NOMO-1 (cell line): ENCODE data around the gene MYH9.
A peak's percentile ranks its signal among the peaks of the same experiment; 100 is the strongest.

Experiments
- DNase-seq, 2 experiments: peaks; one replicate each; lab custom pipeline; 2025; ENCODE audit not compliant: unreplicated experiment in 2 of 2; lab: John Stamatoyannopoulos, UW

Gene MYH9

GRCh38 chr22:36333644-36334043 lies 54.1 kb downstream of the MYH9 start:
- no peak for DNase-seq

- peak; percentile 60 to 73 for DNase-seq
Measured at GRCh38 chr22:36332623-36333332, 55.0 kb downstream of the MYH9 start.

GRCh38 chr22:36331912-36332622 lies 55.7 kb downstream of the MYH9 start:
- DNase-seq = peak; percentile 57 to 65

GRCh38 chr22:36331306-36331911 lies 56.4 kb downstream of the MYH9 start:
- DNase-seq = peak; percentile 80 to 90

GRCh38 chr22:36330655-36331305 lies 57.0 kb downstream of the MYH9 start:
- peak in 1 of 2 experiments; percentile 29 for DNase-seq

- DNase-seq = no peak
Measured at GRCh38 chr22:36330127-36330526, 57.6 kb downstream of the MYH9 start.

- DNase-seq = peak; percentile 53 to 68
Measured at GRCh38 chr22:36329254-36330078, 58.3 kb downstream of the MYH9 start.

- no peak for DNase-seq
Measured at GRCh38 chr22:36328635-36329253, 59.0 kb downstream of the MYH9 start.

- no peak for DNase-seq
Measured at GRCh38 chr22:36327922-36328551, 59.7 kb downstream of the MYH9 start.

DNA sequence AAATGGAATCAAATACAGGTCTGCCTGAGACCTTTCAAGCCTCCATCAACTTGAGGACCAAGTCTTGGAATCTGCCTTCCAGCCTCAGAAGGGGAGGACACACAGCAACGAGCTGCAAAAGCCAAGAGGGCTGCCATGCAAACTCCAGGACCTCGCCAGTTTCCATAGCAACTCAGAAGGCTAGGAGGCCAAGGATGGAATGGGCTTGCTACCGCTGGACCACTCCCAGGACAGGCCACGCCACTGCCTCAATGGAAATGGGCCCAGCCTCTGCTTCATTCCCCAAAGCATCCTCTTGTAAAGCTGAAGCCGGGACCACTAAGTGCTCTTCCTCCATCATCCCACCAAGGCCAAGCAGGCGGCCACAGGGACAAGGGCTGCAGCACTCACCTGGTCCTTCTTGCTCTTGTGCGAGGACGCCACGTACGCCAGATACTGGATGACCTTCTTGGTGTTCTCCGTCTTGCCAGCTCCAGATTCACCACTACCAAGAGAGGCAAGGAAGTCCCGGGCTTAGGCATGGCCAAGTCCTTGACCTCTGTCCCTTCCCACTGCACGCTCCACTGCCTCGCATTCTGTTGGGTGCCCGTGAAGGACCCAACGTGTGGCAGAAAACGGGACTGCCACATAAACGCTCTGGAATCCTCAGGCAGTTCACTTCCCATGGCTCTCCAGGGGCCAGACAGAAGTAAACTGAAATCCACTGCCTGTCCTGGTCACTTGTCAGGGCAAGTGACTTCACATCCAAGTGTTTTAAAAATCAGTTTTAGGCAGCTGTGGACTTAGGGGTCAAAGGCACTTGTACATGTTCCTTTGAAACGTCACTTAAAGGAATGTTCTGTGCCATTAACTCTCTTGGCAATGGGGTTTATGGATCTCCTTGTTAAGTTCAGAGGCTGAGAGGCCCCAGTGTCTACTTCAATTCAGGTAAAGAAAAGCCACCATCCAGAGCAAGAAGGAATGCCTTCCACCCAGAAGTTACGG lies 61.3 kb downstream of the MYH9 start:
- DNase-seq = no peak

DNA sequence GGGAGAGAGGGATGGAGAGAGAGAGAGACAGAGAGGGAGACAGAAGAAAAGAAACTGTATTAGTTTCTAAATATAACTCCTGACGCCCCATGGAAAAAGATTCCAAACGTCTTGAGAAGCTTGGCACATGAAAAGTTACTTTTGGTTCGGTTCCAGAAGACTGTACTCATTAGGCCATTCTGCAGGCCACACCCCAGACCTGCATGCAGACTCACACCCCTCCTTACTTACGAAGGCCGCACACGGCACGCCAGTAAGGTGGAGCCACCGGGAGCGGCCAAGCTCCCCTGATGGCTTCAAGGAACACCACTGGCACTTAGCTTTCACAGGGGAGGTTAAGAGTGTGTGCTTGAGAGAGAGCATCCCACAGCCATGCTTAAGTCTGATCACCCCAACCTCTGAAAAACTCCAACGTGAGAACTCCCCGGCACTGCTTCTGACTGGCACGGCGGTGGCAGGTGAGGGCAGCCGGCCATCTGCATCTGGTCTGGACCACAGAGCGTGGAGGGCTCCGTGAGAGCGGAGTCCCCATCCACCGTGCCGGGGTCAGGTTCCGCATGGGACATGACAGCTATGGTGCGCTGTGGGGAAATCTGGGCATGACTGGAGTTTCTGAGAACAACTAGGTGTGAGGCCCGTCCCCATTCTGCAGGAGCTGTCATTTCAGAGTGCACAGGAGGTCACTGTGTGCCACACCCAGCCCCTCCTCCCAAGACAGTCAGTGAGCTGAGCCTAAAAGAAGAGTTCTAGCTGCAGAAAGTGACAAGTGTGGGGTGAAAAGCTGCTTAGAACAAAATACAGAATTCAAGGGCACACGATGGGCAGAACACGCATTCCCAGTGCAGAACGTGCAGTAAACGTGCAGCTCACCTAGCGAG lies 62.4 kb downstream of the MYH9 start:
- DNase-seq = no peak

DNA sequence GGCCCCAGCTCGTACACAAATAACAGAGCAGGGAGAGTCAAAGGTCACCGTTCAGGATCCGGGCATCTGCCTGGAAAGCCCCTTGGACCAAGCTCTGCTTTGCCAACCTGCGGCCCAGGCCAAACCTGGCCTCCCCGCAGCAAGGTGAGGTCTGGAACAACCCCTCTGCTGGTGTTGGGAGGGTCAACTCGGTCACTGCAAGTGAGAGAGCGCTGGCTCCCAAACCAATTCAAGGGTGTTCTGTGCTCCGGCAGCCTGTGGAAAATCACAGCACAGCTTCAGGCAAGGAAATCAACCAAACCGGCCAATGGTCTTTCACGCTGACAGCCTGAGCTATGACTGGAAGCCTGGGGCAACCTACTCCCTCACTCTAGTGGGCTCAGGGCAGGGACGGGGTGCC lies 63.4 kb downstream of the MYH9 start:
- no peak for DNase-seq

DNA sequence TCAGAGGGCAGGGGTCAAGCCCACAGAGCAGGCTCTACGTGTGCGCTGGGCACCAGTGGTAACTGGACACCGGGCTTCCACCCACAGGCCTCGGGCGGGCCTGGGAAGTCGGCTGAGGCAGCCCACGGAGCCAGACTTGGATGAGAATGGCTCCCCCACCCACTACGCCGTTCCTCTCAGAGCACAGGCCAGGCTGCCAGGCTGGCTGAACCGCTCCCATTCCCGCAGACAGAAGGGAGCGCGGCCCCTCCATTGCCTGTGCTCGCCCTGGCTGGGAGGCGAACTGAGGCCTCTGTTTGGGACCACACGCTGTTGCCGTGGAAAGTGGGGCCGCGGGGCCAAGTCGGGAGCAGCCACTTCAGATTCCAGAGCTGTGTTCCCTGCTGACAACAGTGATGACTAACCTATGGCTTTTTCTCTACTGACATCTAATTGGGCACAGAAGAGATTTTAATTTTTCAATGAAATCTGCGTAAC lies 63.9 kb downstream of the MYH9 start:
- no peak for DNase-seq

- DNase-seq = no peak
Measured at GRCh38 chr22:36323182-36323854, 64.4 kb downstream of the MYH9 start.

GRCh38 chr22:36322602-36322915 lies 65.2 kb downstream of the MYH9 start:
- DNase-seq = no peak

- no peak for DNase-seq
Measured at GRCh38 chr22:36321797-36322601, 65.8 kb downstream of the MYH9 start.
